ENCODE measurements around the gene PTK7.
"Not testable (repeated sequence)": the region's sequence is repeated elsewhere in the genome, so short reads cannot be mapped to it uniquely, and the experiment has no call there.

The PTK7 gene

GRCh38 chr6:43088654-43089056, 12.5 kb downstream of the PTK7 start:
- no peak for DNase-seq

GRCh38 chr6:43089467-43089866, 13.4 kb downstream of the PTK7 start:
- DNase-seq: no peak

DNA sequence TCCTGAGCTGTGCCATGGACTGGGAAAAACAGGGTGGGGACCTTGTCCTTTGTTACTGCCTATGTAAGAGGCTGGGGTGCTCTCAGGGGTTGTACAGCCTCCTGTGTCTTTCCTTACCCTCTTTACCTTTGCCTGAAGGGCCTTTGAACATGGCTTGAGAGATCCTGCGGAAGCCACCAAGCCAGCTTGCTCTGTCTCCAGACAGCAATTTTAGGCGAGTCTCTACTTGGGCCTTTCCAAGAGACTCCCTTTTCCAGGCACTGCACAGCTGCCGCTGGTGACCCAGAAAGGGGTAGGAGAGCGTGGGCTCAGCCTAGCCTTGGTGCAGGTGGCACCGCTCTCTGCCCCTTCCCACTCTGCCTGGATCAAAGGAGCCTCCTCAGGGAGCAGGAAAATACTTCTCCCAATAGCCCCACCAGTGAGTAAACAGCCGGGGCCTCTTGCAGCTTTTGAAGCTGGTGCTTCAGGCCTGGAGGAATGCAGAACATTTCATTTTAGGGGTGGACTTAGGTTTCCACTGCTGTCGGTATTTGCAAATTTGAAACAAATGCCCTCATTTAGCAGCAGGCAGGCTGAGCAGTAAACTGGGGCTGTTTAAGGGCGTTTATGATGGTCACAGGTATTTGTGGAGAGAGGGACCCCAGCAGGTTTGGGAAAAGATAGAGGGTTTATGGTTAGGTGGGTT, 13.9 kb downstream of the PTK7 start:
- no peak for DNase-seq

DNA sequence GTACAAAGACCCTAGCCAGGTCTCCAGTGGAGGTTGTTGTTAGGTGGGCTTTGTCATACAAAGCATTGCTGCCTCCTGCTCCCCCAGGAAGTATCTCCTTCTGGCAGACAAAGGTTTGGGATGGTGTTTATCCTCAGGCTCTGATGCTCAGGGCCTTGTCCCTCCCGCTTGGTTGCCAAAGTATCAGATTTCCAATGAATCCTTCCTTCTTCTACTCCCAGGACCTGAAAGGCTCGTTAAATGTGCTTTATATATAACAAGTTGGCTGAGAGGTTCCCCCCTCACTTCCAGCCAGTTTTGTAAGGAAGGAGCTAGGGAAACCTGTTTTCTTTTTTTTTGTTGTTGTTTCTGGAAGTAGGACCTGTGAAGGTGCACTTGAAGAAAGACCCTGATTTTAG, 14.4 kb downstream of the PTK7 start:
- DNase-seq: no peak

DNA sequence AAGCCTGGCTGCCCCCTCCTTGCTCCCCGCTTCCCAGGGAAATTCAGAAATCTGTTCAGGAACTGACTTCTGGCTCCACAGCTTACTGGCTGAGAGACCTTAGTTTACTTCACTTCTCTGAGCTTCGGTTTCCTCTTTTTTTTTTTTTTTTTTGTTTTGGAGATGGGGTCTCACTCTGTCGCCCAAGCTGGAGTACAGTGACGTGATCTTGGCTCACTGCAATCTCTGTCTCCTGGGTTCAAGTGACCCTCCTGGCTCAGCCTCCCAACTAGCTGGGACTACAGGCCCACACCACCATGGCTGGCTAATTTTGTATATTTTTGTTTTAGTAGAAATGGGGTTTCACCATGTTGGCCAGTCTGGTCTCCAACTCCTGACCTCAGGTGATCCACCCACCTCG, 14.9 kb downstream of the PTK7 start:
- no peak for DNase-seq

GRCh38 chr6:43091436-43091991, 15.4 kb downstream of the PTK7 start:
- DNase-seq: no peak

DNA sequence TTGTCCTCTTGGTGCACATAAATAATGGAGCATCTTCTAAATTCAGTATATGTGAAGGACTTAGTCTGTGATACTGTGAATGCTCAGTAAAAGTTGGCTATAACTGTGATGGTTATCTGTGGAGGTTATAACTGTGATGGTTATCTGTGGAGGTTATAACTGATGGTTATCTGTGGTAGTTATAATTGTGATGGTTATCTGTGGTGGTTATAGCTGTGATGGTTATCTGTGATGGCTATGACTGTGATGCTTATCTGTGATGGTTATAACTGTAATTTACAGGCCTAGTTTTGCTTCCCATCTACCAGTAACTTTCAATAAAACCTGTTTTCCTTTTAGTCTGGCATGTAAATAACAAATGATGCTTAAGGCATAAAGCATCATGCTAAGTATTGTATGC, 16.5 kb downstream of the PTK7 start:
- no peak for DNase-seq

DNA sequence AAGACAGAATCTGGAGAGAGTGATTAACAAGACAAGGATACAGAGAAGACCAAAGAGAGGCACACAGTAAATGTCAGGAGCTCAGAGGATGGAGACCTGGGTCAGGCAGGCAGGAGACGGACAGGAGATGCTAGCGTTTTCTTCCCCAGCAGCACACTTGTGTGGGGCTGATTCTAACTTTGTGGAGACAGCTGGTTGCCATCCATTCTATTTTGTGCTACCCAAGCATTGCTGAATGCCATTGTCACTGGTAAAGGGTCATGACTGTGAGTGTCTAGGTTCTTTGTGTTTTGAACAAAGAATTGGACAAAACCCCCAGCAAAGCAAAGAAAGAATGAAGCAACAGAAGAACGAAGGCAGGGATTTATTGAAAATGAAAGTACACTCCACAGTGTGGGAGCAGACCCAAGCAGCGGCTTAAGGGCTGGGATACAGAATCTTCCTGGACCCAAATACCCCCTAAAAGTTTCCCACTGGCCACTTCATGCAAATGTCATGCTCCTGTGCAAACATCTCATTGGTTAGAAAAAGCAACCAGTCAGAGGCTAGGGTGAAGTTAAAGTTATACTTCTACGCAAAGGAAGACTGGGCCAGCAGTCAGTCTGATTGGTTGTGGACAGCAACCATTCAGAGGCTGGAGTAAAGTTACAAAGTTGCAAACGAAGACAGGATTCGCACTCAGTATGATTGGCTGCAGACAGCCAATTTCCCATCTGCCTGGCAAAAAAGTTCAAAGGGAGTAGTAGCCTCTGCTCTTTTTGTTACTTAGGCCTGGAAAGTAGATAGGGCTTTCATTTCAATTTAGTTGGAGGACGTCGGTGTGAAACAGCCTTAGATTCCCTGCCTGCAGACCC, 17.5 kb downstream of the PTK7 start:
- DNase-seq: no peak

DNA sequence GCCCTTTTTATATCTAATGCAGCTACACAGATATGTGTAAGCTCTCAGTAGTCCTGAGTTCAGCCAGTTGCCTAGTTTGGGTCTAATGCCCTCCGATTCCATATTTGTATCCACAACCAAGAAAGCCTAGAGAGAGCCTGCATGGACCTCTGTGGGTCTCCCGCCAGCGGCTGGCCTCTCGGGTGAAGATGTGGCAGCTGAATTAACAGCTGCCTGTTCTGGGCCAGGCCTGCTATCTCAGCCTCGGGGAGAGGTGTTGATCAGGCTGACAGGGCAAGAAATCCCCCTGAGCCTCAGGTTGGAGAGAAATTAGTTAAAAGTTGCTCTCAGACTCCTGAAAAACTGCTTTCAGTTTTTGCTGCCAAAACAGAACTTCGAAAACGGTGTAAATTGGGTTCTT, 19.8 kb downstream of the PTK7 start:
- DNase-seq: no peak

GRCh38 chr6:43096451-43097097, 20.5 kb downstream of the PTK7 start:
- DNase-seq: no peak

DNA sequence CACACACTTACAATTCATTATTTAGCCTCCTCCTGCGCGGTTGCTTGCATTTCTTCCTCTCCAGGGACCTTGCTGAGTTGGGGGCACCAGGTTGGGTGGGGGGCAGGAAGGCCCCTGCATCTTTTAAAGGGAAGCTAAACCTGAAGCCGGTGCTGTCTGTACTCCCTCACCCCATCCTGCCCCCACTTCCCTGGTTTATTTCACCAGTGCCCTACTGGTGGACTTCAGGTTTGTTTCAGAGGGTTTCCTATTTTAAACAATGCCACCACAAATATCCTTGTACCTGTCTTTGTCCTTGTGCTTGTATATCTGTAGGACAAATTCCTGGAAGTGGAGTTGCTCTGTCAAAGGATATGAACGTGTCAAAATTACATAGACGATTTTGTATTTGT, 21.0 kb downstream of the PTK7 start:
- no peak for DNase-seq

GRCh38 chr6:43097502-43097901, 21.4 kb downstream of the PTK7 start:
- no peak for DNase-seq

DNA sequence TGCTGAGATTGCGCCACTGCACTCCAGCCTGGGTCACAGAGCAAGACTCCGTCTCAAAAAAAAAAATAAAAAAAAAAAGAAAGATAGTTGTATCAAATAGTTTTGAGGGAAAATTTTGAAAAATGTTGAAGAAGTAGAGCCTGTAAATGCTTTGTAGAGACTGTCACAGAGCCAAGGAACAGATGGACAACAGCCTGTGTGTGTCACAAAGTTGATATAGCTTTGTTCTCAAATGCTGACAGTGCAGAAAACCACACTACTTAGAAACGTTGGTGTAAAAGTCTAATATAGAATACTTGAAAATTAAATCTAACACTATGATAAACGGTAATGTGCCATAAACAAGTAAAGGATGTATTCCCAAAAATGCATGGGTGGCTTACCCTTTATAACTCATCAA, 25.4 kb downstream of the PTK7 start:
- no peak for DNase-seq

DNA sequence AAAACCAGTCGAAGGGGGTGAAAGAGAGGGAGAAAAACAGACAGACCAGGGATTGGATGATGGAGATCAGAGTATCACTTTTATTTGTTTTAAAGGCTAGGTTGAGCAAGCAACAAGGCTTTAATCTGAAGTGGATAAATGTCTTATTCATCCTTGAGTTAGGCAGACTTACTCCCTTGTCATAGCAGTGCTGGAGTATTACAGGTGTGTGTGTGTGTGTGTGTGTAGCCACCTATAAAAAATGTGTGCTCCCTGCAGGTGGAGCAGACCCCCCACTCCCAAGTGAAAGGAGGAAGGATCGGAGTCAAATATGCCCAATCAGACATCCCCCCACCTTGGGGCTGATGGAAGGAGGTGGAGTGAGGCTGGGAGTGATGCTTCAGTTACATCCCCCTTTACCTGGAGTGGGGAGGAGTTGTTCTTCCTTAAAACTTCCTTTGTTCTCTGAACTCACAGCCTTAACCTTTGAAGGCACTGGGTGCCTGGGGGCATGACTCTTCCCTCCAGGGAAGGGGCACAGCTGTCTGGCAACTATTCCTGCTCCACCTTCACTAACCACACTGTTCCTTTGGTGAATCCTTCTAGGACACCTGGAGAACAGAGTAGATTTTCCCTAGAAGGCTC, 27.3 kb downstream of the PTK7 start:
- no peak for DNase-seq

DNA sequence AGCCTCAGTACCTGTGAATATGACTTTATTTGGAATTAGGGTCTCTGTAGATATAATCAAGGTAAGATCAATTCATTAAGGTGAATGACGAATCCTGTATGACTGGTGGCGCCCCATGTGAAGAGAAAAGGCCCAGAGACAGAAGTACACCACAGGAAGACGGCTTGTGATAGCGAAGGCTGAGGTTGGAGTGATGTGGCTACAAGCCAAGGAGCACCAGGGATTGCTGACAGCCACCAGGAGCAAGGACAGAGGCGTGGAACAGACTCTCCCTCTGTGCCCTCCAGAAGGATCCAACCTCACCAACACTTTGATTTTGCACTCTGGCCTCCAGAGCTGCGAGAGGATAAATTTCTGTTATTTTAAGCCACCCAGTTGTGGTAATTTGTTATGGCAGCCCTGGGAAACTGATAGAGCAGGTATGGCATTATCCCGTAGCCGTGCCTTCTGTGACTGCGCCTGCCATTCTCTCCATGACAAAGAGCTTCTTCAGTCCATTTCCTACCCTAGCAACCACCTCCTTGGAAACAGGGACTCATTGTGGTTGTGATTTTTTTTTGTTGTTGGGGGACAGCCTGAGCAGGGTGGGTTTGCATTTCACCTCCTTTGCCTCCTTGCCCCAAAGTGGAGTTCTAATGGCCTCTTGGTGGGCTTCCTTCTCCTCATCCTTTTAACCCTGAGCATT, 29.6 kb downstream of the PTK7 start:
- no peak for DNase-seq

DNA sequence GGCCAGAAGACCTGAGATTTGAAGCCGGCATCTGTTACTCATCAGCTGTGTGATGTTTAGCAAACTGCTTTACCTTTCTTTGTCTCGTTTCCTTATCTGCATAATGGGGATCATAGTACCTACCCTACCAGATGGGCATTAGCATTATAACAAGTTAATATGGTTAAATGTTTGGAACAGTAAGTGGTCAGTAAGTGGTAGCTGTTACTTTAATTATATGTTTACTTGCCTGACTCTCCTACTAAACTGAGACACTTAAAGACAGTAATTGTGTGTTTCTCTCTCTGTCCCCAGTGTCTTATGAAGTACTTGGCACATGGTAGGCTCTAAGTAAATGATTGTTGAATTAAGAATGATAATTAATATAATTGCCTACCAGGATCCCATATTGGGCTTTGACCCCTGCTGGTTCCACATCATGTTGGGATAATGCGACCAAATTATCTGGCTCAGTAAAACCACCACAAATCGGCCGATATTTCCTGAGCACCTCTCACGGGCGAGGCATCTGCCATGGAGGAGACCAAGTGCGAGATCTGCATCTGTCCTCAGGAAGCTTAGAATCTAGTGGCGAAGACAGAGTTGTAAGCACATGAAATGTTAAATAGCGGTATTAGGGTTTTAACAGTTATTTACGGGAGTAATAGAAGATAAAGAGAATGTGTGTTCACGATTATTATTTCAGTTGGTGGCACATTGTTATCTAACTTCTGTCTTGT, 31.4 kb downstream of the PTK7 start:
- no peak for DNase-seq

DNA sequence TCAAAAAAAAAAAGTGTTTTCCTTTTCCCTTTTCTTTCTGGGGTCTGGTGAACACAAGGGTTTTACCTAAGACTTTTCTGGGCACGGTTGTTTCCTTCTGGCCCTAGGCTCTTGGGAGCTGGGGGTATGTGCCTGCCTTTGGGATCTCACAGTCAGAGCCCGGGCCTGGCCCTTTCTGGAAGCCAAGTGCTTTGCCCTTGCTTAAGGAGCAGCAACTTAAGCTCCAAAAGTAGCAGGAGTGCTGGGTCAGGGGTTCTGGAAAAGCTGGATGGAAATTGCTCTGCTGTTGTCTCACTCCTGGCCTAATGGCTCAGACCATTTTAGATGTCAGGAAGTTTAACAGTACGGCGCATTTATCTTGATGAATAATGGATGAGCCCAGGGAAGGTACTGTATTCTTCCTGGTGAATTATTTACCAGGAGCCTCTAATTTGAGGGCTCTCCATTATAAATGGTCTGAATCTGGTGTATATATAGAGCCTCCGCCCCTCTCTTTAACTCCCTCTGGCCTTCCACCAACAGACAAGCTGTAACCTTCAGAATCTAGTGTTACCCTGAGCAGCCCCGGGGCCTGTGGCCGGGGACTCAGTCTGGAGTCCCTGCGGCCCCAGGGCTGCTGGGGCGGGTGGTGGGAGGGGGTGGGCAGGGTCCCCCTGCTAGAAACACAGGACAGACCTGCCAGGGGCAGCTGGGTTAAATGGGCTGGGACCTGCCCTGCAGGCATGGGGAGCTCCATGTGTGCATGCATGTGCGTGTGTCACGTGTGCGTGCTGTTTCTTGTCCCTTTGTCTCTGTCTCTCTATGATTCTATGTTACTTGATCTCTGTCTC, 37.5 kb downstream of the PTK7 start:
- DNase-seq: no peak

DNA sequence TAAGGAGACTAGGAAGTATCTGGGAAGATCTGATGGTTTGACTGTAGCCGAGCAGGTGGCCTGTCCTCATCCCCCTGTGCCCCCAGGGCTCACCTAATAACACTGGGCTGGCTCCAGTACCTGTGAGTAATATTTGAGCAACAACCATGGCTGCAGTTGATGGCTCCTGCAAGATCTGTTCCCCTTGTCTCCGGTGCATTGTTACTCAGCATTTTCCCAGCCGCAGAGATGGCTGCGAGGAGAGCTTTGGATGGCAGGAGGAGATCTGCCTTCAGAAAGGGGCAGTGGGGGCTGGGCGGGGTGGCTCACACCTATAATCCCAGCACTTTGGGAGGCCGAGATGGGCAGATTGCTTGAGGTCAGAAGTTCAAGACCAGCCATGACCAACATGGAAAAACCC, 39.3 kb downstream of the PTK7 start:
- no peak for DNase-seq

DNA sequence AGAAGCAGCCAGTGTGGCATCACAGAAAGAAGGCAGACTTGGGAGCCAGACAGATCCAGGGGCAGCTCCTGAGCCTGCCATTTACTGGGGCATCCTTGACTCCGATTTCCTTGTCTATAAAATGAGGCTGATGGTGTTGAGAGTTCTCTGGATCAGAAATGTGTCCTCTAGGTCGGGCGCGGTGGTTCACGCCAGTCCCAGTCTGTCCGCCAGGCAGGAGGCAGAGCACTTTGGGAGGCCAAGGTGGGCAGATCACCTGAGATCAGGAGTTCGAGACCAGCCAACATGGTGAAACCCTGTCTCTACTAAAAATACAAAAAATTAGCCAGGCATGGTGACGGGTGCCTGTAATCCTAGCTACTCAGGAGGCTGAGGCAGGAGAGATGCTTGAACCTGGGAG, 41.4 kb downstream of the PTK7 start:
- DNase-seq: not testable (repeated sequence)

- no peak for DNase-seq
These were observed 43.4 kb downstream of the PTK7 start for GRCh38 chr6:43119482-43119881.
